ENCODE data around the gene CLCN5. TPM values are rescaled to one million over a fixed set of nuclear protein-coding genes. Genes with fewer than 3 reads are reported as not detected.

The CLCN5 gene
- total RNA-seq = 42.5 TPM

DNA sequence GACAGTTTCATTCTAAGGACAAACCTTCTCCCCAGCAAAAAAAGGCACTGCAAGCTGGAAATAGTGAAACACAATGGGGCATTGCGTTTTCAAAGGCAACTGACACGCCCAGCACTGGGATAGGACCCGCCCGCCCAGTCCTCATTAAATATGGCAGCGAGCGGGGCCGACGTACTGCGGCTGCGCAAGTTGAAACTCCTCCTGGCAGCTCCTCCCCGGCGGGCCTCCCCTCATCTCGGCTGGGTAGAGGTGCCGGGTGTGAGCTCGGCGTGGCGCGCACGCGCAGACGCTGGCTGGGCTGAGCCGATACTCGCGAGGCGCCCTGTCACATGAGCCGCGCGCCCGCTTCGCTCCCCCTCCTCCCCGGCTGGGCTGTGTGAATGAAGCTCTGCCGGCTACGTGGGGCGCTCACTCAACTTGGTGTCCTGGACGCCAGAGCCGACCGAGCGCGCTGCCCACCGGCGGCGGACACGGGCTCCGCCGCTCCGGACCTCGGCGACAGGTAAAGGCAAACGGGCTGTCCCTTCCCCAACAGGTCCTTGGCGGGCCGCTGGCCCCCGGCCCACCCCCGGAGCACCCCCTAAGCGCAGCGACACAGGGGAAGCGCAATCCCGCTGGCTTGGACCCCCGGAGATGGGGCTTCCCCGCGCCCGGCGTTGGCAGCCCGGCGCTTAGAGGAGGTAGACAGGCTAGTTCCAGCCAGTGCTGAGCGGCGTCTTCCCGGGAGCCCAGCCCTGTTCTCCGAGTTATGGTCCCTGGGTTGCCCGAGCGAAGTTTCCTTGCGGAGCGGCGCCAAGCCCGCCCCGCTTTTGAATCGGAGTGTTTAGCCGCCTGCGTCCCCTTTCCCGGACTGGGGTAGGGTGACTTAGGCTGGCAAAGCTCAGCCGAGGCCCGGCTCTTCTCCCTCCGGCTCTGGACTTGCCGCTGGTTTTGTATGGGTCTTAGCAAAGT, at the start of gene CLCN5:
Gene CLCN5 (plus strand): TSS at position 306 of the 951 bp plus-strand sequence. CDS start 2,703 bp downstream, outside the sequence.
- DNase-seq (ENCODE audit: low spot score) = peak; percentile 96

GRCh38 chrX:49876750-49877149, 45.6 kb upstream of the CLCN5 start:
- DNase-seq (ENCODE audit: low spot score) = no peak

GRCh38 chrX:49877397-49878101, 44.8 kb upstream of the CLCN5 start:
- DNase-seq (ENCODE audit: low spot score) = no peak

DNA sequence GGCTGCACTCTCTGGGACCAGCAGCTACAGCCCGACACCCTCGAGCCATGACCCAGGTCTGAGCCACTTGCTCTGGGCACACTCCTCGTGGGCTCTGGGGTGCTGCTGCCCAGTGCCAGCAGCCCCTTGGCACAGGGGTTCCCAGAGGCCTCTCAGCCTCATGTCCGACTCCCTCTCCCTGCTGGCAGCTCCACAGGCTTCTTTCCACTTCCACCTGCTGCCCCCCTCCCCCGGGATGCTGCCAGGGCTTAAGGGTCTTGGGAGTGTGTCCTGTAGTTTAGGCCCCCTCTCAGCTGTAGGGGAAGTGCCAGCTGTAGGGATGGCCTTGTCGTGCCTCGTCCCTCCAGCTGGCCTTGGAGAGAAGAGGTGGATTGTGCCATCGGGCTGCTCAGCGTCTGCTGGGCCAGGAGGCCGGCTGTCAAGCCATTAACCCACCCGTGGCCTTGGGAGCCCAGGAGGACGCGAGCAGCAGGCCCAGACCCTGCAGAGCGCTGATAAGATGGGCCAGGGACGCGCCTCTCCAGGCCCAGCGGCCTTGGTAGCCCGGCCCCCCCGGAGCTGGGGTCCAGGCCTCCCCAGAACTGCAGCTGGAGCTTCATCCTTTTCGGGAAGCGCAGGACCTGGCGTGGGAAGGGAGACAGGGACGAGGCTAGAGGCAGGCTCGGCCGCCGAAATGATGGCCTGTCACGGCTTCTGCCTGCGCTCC, 44.1 kb upstream of the CLCN5 start:
- no peak for DNase-seq (ENCODE audit: low spot score)

DNA sequence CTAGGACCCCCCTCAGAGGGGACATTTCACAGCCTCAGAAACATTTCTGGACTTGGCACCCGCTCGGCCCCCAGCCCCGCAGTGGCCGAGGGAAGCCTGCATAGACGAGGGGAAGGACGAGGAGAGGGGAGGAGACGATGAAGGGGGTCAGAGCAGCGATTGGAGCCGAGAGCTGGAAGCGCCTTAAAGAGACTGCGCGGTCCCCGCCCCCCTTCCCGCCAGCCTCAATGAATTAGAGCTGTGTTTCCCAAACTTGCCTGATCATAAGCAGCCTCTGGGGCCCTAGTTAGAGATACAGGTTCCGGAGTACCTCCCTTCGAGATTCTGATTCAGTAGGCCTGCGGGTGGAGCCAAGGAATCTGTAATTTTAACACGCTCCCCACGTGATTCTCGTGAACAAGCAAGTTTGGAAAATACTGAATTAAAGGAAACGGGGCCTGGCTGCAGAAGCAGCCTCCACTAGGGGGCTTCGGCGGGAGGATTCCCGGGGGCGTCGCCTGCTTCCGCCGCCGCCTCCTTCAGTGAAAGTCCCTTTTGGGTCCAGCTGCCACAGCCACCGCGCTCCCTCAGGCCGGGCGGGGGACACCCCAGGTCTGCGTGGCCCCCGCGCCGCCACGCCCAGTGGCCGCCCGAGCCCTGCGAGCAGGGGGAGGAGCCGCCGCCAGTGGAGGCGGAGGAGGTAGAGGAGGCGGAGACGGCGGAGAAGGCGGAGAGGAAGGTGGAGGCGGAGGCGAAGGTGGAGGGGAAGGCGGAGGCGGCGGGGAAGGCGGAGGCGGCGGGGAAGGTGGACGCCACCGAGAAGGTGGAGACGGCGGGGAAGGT, 43.4 kb upstream of the CLCN5 start, which contains the start of gene USP27X:
Gene USP27X (plus strand): TSS at position 651 of the 822 bp plus-strand sequence. CDS start 824 bp downstream, outside the sequence.
- peak; percentile 55 for DNase-seq (ENCODE audit: low spot score)

GRCh38 chrX:49879656-49880277, 42.6 kb upstream of the CLCN5 start:
- no peak for DNase-seq (ENCODE audit: low spot score)

- DNase-seq (ENCODE audit: low spot score) = no peak
Measured at GRCh38 chrX:49880668-49881067, 41.7 kb upstream of the CLCN5 start.

DNA sequence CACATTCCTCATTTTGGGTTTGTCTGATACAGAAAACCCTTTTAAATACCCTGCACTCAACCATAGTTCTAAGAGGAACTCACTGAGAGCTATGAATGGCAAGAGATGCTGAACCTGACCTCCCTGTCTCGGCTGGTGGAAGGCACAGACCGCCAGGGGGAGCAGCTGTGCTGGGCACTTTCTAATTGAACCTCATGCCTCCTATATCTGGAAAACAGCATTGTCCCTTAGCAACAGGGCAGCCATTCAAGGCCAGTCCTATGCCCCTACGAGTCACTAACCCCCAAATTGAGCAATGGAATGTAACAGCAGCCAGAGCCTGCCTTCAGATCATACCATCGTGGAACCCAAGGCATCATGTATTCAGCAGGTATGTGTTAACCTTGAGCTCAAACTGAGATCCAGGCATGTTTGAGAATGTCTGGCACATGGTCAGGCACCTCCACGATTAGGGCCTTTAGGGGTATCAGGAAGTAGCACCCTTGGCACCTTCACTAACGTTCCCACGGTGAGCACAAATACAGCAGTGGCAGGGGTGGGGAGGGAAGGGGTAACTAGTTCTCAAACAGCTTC, 38.0 kb upstream of the CLCN5 start:
- DNase-seq (ENCODE audit: low spot score) = peak; percentile 38

GRCh38 chrX:49892542-49892941, 29.9 kb upstream of the CLCN5 start:
- DNase-seq (ENCODE audit: low spot score) = no peak

- no peak for DNase-seq (ENCODE audit: low spot score)
Measured at GRCh38 chrX:49896951-49897350, 25.4 kb upstream of the CLCN5 start.

- DNase-seq (ENCODE audit: low spot score) = no peak
Measured at GRCh38 chrX:49901048-49901447, 21.3 kb upstream of the CLCN5 start.

GRCh38 chrX:49910344-49910743, 12.1 kb upstream of the CLCN5 start:
- no peak for DNase-seq (ENCODE audit: low spot score)

GRCh38 chrX:49912086-49912485, 10.3 kb upstream of the CLCN5 start:
- DNase-seq (ENCODE audit: low spot score) = no peak

- no peak for DNase-seq (ENCODE audit: low spot score)
Measured at GRCh38 chrX:49912861-49913260, 9.5 kb upstream of the CLCN5 start.

DNA sequence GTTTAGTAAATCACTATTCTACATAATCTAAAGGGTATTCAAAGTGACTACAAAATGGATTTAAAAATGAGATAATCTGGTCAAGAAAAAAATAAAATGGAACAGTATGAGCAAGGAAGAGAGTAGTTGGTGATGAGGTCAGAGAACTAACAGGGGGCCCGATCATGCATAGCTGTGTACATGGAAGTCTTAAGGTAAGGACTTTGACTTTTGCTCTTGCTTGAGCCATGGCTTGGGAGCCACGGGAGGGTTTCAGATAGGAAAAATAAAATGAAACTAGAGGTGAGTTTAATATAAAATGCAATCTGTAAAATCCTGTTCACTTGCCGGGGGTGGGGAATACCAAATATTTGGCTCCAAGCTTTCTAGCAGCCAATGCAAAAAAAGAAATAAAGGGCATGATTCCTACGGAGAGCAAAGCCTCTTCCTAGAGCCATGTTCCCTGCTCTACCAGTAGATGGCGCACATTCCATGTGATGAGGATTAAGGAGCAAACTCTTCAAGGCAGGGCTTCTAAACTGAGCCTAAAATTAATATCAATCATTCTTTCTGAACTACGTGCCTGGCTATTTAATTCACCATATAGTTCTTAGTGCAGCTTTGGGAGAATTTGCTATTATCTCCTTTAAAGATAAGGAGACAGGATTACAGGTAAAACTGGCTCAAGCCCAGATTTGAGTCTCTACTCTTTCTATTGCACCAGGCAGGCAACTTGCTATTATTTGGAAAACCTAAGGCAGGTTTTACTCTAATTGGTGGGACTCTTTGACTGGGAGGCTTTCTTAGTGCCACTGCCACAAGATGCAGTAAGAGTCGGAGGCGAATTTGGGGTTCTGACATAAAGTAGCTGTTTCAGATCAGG, 6.8 kb upstream of the CLCN5 start:
- peak; percentile 38 for DNase-seq (ENCODE audit: low spot score)

- peak; percentile 21 for DNase-seq (ENCODE audit: low spot score)
Measured at GRCh38 chrX:49919617-49920016, 2.8 kb upstream of the CLCN5 start.

DNA sequence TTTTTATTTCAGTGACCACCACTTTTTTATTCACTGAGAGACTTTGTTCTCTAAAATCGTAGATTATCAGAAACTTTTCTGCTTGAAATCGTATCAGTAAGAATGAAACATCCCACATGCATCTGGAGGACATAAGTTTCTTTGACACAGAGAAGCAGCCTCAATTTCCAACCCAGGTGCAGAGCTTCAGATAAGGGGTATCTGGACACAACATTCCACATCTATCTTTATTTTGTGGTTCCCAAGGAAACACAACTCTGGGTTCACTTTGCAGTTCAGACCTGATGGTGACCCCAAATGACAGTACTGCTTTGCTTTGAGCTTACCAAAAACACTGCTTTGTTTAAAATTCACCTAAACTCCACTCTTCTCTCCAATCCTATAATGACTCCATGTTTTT, 1.3 kb upstream of the CLCN5 start:
- DNase-seq (ENCODE audit: low spot score) = no peak

GRCh38 chrX:49925176-49925575, 2.8 kb downstream of the CLCN5 start:
- no peak for DNase-seq (ENCODE audit: low spot score)

DNA sequence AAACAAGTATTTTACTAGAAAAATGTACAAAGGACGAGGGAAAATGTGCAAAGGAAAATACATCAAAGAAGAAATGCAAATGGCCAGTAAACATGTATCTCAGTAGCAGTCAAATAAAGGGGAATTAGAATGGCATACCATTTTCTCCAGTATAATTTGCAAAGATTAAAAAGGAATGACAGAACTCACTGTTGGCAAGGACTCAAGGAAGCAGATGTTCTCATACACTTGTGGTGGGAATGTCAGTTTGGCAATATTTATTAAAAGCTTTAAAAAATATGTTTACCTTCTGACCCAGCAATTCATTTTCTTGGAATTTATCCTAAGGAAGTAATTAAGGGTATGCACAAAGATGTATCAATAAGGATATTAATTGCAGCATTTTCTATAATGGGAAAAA, 7.6 kb downstream of the CLCN5 start:
- DNase-seq (ENCODE audit: low spot score) = no peak

Measured in mucosa of gallbladder (tissue), 1 donor.